Measurements from ENCODE around the gene OSBP. TPM values are rescaled to one million over a fixed set of nuclear protein-coding genes. Genes with fewer than 3 reads are reported as not detected.

Gene OSBP
- total RNA-seq, 4 donors from 2014 or later = 31.4 to 39.7 (median 38.1) TPM

- TF ChIP-seq CTCF (IDR thresholded peaks at IDR 0.05) (no peak), POLR2A (IDR thresholded peaks at IDR 0.05) (no peak), POLR2AphosphoS5 (IDR thresholded peaks at IDR 0.05) (no peak), EP300 (IDR thresholded peaks at IDR 0.05) (no peak)
- Histone ChIP-seq H3K9me3 (no peaks in the 10 kb centered on the region), H3K4me3 (no peak overlapping the region), H3K4me1 (peaks cover 2 to 49% (median 24%) of the 10 kb centered on the region in 3 donors), H3K27me3 (no peaks in the 10 kb centered on the region), H3K27ac (peak overlapping the region in 3 of 4 donors; percentile 12 to 29 (median 16)), H3K36me3 (peaks cover 7 to 37% of the 10 kb centered on the region in 2 donors)
- 45 to 53% methylated on average over 5 to 6 of the region's 6 CpGs for WGBS, 2 donors (ENCODE audit: low coverage in 1 of 2)
- ATAC-seq = no peak
Observed at GRCh38 chr11:59611570-59612565, 3.7 kb downstream of the OSBP start.

GRCh38 chr11:59610289-59610688 lies 5.3 kb downstream of the OSBP start:
- 75 to 94% methylated on average over 2 to 7 of the region's 7 CpGs for WGBS, 2 donors (ENCODE audit: low coverage in 1 of 2)
- Histone ChIP-seq H3K36me3 (peaks cover 10 to 53% of the 10 kb centered on the region in 2 donors), H3K9me3 (no peaks in the 10 kb centered on the region), H3K27ac (no peak overlapping the region), H3K4me1 (peaks cover 2 to 46% (median 24%) of the 10 kb centered on the region in 3 donors), H3K27me3 (no peaks in the 10 kb centered on the region), H3K4me3 (no peak overlapping the region)
- no peak for ATAC-seq
- TF ChIP-seq CTCF (IDR thresholded peaks at IDR 0.05) (no peak), POLR2AphosphoS5 (IDR thresholded peaks at IDR 0.05) (no peak), EP300 (IDR thresholded peaks at IDR 0.05) (no peak), POLR2A (IDR thresholded peaks at IDR 0.05) (no peak)

GRCh38 chr11:59607703-59608454 lies 7.7 kb downstream of the OSBP start:
- Histone ChIP-seq H3K36me3 (peaks cover 10 to 76% of the 10 kb centered on the region in 2 donors), H3K4me1 (peaks cover 2 to 26% (median 13%) of the 10 kb centered on the region in 3 donors), H3K9me3 (no peaks in the 10 kb centered on the region), H3K27me3 (no peaks in the 10 kb centered on the region), H3K4me3 (no peak overlapping the region), H3K27ac (no peak overlapping the region)
- 83 to 91% methylated on average over 6 of the region's 6 CpGs for WGBS, 2 donors (ENCODE audit: low coverage in 1 of 2)
- no peak for ATAC-seq
- TF ChIP-seq CTCF (IDR thresholded peaks at IDR 0.05) = no peak
- no peak for TF ChIP-seq EP300 (IDR thresholded peaks at IDR 0.05)
- no peak for TF ChIP-seq POLR2A (IDR thresholded peaks at IDR 0.05)
- no peak for TF ChIP-seq POLR2AphosphoS5 (IDR thresholded peaks at IDR 0.05)

- no peaks in the 10 kb centered on the region for H3K9me3 ChIP-seq
- H3K4me3 ChIP-seq = no peak overlapping the region
- no peak for ATAC-seq
- no peaks in the 10 kb centered on the region for H3K27me3 ChIP-seq
- no peaks in the 10 kb centered on the region for H3K4me1 ChIP-seq
- no peak overlapping the region for H3K27ac ChIP-seq
- TF ChIP-seq POLR2A (IDR thresholded peaks at IDR 0.05) = no peak
- no peak for TF ChIP-seq CTCF (IDR thresholded peaks at IDR 0.05)
- no peak for TF ChIP-seq POLR2AphosphoS5 (IDR thresholded peaks at IDR 0.05)
- no peak for TF ChIP-seq EP300 (IDR thresholded peaks at IDR 0.05)
- peaks cover 11 to 99% of the 10 kb centered on the region in 2 donors for H3K36me3 ChIP-seq
- 88 to 90% methylated on average over 4 to 6 of the region's 6 CpGs for WGBS, 2 donors (ENCODE audit: low coverage in 1 of 2)
Observed at GRCh38 chr11:59602432-59602831, 13.1 kb downstream of the OSBP start.

All from gastroesophageal sphincter (tissue), 4 donors.